T follicular helper cell (primary cell): ENCODE measurements around the gene CCDC61.

ENCODE experiments used
- DNase-seq: peaks from one replicate; pipeline ENCODE4 v3.0.0-alpha.2; 2020; ENCODE audit warnings: low read depth

CCDC61 gene

GRCh38 chr19:46040125-46040524 is 44.9 kb downstream of the CCDC61 start:
- DNase-seq = no peak

DNA sequence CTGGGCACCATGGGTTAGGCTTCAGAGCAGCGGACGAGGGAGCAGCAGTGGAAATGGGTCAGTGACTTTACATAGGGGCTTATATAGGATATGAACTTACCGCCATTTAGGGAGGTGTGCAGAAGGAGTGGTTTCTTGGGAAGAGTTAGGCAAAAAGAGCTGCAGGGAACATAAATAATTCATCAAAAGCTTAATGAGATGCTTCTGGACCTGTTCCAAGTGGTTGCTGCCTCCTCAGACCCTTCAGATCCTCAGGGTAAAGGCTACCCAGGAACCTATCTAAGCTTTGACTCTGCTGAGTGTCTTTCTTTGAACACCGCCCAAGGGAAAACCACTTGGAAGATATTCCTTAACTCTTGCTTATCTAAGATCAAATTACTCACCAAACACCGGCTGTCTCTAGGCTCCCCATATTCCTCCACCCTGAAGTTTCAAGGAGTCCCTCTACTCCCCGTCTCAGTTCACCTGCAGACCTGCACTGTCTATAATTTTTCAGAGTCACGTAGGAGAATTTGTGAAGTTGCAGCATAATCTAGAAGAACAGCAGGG is 45.8 kb downstream of the CCDC61 start, which contains the start of gene IGFL4:
Gene IGFL4, minus strand, starts transcription at position 51 of the 549 bp plus-strand sequence. Its CDS starts 40 bp downstream, at position 11.
- no peak for DNase-seq

DNA sequence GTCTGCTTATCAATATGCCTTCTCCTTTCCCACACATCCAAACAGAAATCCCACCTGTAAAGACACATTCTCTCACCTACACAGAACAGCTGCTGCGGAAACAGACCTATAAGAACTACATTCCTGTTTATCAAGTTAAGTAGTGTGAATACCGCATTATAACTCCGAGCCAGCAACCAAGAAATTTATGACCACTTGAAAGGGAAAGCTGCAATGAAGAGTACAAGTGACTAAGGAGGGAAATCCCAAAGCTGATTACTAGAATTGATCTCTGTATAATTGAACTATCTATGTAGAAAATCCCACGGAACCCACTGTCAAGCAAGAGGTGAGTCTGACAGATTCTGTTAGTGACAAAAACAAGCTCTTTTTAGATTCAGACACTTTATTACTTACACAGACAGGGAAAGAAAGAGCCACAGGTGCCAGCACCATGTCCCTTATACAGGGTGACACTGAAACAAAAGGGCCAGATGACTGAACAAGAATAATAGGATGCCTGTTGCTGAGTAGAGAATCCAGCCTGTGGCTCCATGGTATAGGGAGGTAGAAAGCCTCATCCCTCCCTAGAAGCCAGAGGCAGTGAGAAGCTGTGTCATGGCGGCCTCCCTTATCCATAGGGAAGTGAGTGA is 47.1 kb downstream of the CCDC61 start:
- DNase-seq = no peak

- DNase-seq = no peak
These were observed 48.3 kb downstream of the CCDC61 start for GRCh38 chr19:46043519-46043918.

- no peak for DNase-seq
These were observed 54.3 kb downstream of the CCDC61 start for GRCh38 chr19:46049597-46049996.

GRCh38 chr19:46052896-46053295 is 57.6 kb downstream of the CCDC61 start:
- no peak for DNase-seq

DNA sequence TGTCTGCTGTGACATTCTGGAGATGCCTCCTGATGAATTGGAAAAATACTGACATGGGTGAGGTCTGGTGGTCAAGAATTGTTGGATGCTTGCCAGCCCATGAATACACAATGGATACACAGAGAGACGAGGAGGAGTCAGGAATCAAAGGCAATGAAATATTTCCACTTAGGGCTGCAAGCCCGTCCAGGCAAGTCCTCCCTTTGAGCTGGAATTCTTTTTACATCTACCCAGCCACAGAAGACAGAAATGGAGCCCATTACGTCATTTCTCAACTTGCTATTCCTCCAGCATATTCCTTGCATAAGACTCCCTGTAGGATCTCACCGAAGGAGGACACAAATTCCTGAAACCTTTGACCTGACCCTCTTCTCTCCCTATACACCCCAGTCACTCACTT is 61.3 kb downstream of the CCDC61 start:
- DNase-seq = no peak

DNA sequence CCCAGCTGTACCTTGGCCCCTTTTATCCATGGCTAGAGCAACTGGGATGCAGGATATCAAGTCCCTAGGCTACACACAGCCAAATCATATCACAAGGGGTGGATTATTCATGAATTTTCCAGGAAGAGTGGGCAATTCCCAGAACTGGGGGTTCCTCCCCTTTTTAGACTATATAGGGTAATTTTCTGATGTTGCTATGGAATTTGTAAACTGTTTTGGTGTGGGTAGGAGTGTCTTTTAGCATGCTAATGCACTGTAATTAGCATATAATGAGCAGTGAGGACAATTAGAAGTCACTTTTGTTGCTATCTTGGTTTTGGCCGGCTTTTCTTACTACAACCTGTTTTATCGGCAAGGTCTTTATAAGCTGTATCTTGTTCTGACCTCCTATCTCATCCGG is 63.5 kb downstream of the CCDC61 start:
- DNase-seq = no peak

- DNase-seq = no peak
These were observed 64.7 kb downstream of the CCDC61 start for GRCh38 chr19:46060012-46060411.

DNA sequence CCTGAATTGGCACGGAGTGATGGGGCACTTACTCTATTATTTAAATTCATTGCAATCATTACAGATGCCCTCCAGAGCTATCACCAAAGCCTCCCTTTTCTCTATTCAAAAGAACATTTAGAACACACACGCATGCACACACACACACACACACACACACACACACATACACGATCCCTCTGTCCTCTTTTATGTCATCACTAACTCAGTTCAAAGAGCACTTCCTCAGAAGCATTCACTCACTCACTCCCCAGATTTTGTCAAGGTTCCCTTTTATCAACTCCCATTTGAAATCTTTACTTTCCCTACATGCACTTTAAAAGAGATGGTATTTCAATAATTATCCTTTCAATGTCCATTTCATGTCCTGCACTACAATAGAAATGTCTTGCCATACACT is 67.9 kb downstream of the CCDC61 start:
- DNase-seq = no peak

- DNase-seq = no peak
These were observed 70.3 kb downstream of the CCDC61 start for GRCh38 chr19:46065486-46066071.

DNA sequence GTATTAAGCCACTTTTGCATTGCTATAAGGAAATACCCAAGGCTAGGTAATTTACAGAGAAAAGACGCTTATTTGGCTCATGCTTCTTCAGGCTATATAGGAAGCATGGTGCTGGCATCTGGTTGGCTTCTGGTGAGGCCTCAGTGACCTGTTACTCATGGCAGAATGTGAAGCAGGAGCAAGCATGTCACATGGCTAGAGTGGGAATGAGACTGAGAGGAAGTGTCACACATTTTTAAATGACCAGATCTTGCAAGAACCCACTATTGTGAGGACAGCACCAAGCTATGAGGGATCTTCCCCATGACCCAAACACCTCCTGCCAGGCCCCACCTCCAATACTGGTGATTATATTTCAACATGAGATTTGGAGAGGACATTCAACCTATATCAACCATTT is 71.2 kb downstream of the CCDC61 start:
- DNase-seq = no peak

- no peak for DNase-seq
These were observed 72.4 kb downstream of the CCDC61 start for GRCh38 chr19:46067691-46068090.
